Gastrocnemius medialis (tissue), 4 donors: ENCODE data around the gene RC3H2.
"Not testable (repeated sequence)": the region's sequence is repeated elsewhere in the genome, so short reads cannot be mapped to it uniquely, and the experiment has no call there.

Source experiments
- CTCF ChIP-seq, 5 experiments: fragments of 450-650 bp in 3 of 5; fragments of 200-600 bp in 2 of 5; sonication (generic) in 2 of 5; IDR thresholded peaks in 4 of 5; conservative IDR thresholded peaks in 1 of 5; 1 replicate in 4 of 5; 2 replicates in 1 of 5; pipeline ENCODE4 v1.5.1; 2016 to 2019; ENCODE audit warnings: antibody characterized with exemption in 5 of 5, mild to moderate bottlenecking in 3 of 5, moderate library complexity in 3 of 5
- POLR2A ChIP-seq, 2 donors: fragments of 450-650 bp; IDR thresholded peaks; one replicate each; pipeline ENCODE4 v1.6.1; 2017; ENCODE audit warnings: antibody characterized with exemption in 2 of 2, mild to moderate bottlenecking in 2 of 2, moderate library complexity in 2 of 2

- not testable (repeated sequence) for TF ChIP-seq CTCF (IDR thresholded peaks at IDR 0.05 in 4 of 5, conservative IDR thresholded peaks at IDR 0.05 in 1 of 5); POLR2A (IDR thresholded peaks at IDR 0.05)
Measured at GRCh38 chr9:122867276-122867675, 37.9 kb downstream of the RC3H2 start.
